Neural cell (in vitro differentiated cells): Measurements from ENCODE around the gene FGF21. TPM values are rescaled to one million over a fixed set of nuclear protein-coding genes. Genes with fewer than 3 reads are reported as not detected.
"Not testable (repeated sequence)": the region's sequence is repeated elsewhere in the genome, so short reads cannot be mapped to it uniquely, and the experiment has no call there.

Experiments
- H2AFZ ChIP-seq: fragments of 200-600, 300-800 bp; sonication (generic), shearing (Covaris generic); 2 replicates; pipeline ENCODE4 v1.6.0; 2014; ENCODE audit warnings: low read depth, mild to moderate bottlenecking, antibody characterized with exemption, low read length, moderate library complexity
- H3F3A ChIP-seq: fragments of 200-600 bp; shearing (Covaris generic); 2 replicates; pipeline ENCODE4 v1.6.1; 2016; ENCODE audit warnings: mild to moderate bottlenecking, moderate library complexity, mixed read lengths, antibody characterized with exemption, low read length; ENCODE audit not compliant: insufficient read depth, poor library complexity, severe bottlenecking
- H3K27ac ChIP-seq: fragments of 200-600, 300-800 bp; sonication (generic), shearing (Covaris generic); 2 replicates; pipeline ENCODE4 v1.5.1; 2014; ENCODE audit warnings: mild to moderate bottlenecking, low read length, moderate library complexity
- H3K27me3 ChIP-seq: fragments of 300-800, 200-600 bp; sonication (generic), shearing (Covaris generic); 2 replicates; pipeline ENCODE4 v1.6.0; 2014; ENCODE audit warnings: mild to moderate bottlenecking, low read depth, low read length, moderate library complexity; ENCODE audit not compliant: insufficient read depth
- H3K36me3 ChIP-seq: fragments of 300-800, 200-600 bp; sonication (generic), shearing (Covaris generic); 2 replicates; pipeline ENCODE4 v1.5.1; 2014; ENCODE audit warnings: mild to moderate bottlenecking, antibody characterized with exemption, low read length, moderate library complexity; ENCODE audit not compliant: insufficient read depth
- H3K4me2 ChIP-seq: fragments of 300-800, 200-600 bp; sonication (generic), shearing (Covaris generic); 2 replicates; pipeline ENCODE4 v1.6.0; 2014; ENCODE audit warnings: mild to moderate bottlenecking, low read length
- H3K4me3 ChIP-seq: fragments of 300-800, 200-600 bp; sonication (generic), shearing (Covaris generic); 2 replicates; pipeline ENCODE4 v1.5.1; 2014; ENCODE audit warnings: mild to moderate bottlenecking, low read length, moderate library complexity
- H3K79me2 ChIP-seq: fragments of 200-600 bp; shearing (Covaris generic); replicated peaks from 2 replicates; pipeline ENCODE4 v1.6.0; 2014; ENCODE audit warnings: mild to moderate bottlenecking, low read length, moderate library complexity; ENCODE audit not compliant: insufficient read depth
- H3K9ac ChIP-seq: fragments of 300-800, 200-600 bp; sonication (generic), shearing (Covaris generic); 2 replicates; pipeline ENCODE4 v1.6.1; 2016; ENCODE audit warnings: mild to moderate bottlenecking, low read length, mixed read lengths
- H3K9me2 ChIP-seq: fragments of 200-600 bp; shearing (Covaris generic); 2 replicates; pipeline ENCODE4 v1.6.1; 2016; ENCODE audit warnings: mild to moderate bottlenecking, low read length, mixed read lengths; ENCODE audit not compliant: insufficient read depth
- H3K9me3 ChIP-seq: fragments of 200-600, 300-800 bp; sonication (generic), shearing (Covaris generic); 2 replicates; pipeline ENCODE4 v1.6.1; 2016; ENCODE audit warnings: mild to moderate bottlenecking, mixed run types, low read length, moderate library complexity, mixed read lengths
- H4K20me1 ChIP-seq: fragments of 200-600 bp; shearing (Covaris generic); 2 replicates; pipeline ENCODE4 v1.6.1; 2016; ENCODE audit warnings: mild to moderate bottlenecking, mixed run types; ENCODE audit not compliant: insufficient read depth
- EP300 ChIP-seq: fragments of 450-650 bp; conservative IDR thresholded peaks from 2 replicates; pipeline ENCODE4 v1.6.1; 2014; ENCODE audit warnings: antibody characterized with exemption, mild to moderate bottlenecking, moderate library complexity; ENCODE audit not compliant: poor library complexity, severe bottlenecking
- EZH2 ChIP-seq: fragments of 200-600, 300-800 bp; shearing (Covaris generic), sonication (generic); IDR thresholded peaks from 2 replicates; pipeline ENCODE4 v1.6.1; 2014; ENCODE audit warnings: antibody characterized with exemption, low read length, borderline replicate concordance, mild to moderate bottlenecking; ENCODE audit not compliant: insufficient read depth, poor library complexity, severe bottlenecking
- MXI1 ChIP-seq: fragments of 450-650 bp; conservative IDR thresholded peaks from 2 replicates; pipeline ENCODE4 v1.6.1; 2014; ENCODE audit warnings: antibody characterized with exemption, mild to moderate bottlenecking; ENCODE audit not compliant: poor library complexity, severe bottlenecking
- POLR2AphosphoS5 ChIP-seq: IDR thresholded peaks from 2 replicates; pipeline ENCODE4 v1.6.1; 2012
- RAD21 ChIP-seq: fragments of 450-650 bp; conservative IDR thresholded peaks from 2 replicates; pipeline ENCODE4 v1.6.1; 2014; ENCODE audit warnings: antibody characterized with exemption, mild to moderate bottlenecking, moderate library complexity
- REST ChIP-seq: IDR thresholded peaks from 2 replicates; pipeline ENCODE4 v1.6.1; 2012; ENCODE audit warnings: borderline replicate concordance
- SMC3 ChIP-seq: fragments of 450-650 bp; conservative IDR thresholded peaks from 2 replicates; pipeline ENCODE4 v1.6.1; 2014; ENCODE audit warnings: antibody characterized with exemption, mild to moderate bottlenecking, moderate library complexity; ENCODE audit not compliant: poor library complexity
- TAF1 ChIP-seq: IDR thresholded peaks from 2 replicates; pipeline ENCODE4 v1.6.1; 2012; ENCODE audit warnings: low read depth
- polyA plus RNA-seq: library from polyadenylated mRNA; depleted of rRNA; stranded (reverse); fragments of >200 nt; gene quantifications from 2 replicates; pipeline ENCODE4 v1.2.3, GENCODE V29; 2014
- TF ChIP-seq, protein P1 (sequence below): fragments of 450-650 bp; IDR thresholded peaks from 2 replicates; pipeline ENCODE4 v1.5.1; 2014; ENCODE audit warnings: antibody characterized with exemption, mild to moderate bottlenecking, moderate library complexity; ENCODE audit not compliant: poor library complexity, severe bottlenecking

Gene FGF21
- polyA plus RNA-seq, 1 donor from 2014 or later: not detected

DNA sequence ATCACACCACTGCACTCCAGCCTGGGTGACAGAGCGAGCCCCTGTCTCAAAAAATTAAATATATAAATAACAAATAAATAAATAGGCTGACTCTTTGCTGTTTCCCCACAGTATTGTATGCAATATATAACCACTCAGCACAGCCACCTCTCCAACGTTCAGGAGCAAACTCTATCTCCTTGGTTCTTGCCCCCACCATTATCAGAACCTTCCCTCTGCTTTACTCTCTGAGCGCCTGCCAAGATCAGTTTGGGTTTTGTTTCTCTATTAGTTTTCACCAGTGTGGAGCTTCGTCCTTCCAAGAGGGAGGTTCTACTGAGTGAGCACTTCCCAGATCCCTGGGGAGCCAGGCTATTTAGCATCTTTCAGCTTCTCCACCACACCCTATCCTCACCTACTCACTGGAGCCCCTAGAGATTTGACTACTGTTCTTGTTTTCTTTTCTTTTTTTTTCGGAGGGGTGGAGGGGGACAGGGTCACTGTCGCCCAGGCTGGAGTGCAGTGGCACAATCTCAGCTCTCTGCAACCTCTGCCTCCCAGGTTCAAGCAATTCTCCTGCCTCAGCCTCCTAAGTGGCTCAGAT is 12.9 kb downstream of the FGF21 start:
- H3K27me3 ChIP-seq, H3K79me2 ChIP-seq, H3F3A ChIP-seq, H3K9me2 ChIP-seq, H3K36me3 ChIP-seq, H2AFZ ChIP-seq, H3K4me3 ChIP-seq, H3K4me2 ChIP-seq, H3K9me3 ChIP-seq, H3K27ac ChIP-seq, H4K20me1 ChIP-seq, H3K9ac ChIP-seq: not testable (repeated sequence)

GRCh38 chr19:48768994-48769713 is 13.8 kb downstream of the FGF21 start:
- Histone ChIP-seq H3K79me2 (no peaks in the 10 kb centered on the region), H3K4me2 (no peak overlapping the region), H3K27me3 (no peaks in the 10 kb centered on the region), H4K20me1 (no peaks in the 10 kb centered on the region), H3K36me3 (no peaks in the 10 kb centered on the region), H3K9me2 (no peaks in the 10 kb centered on the region), H3K9ac (no peak overlapping the region), H3K27ac (no peak overlapping the region), H3K9me3 (no peaks in the 10 kb centered on the region), H2AFZ (no peak overlapping the region), H3F3A (no peaks in the 10 kb centered on the region), H3K4me3 (no peak overlapping the region)
- TF ChIP-seq SMC3 (no peak), EZH2 (no peak), TAF1 (no peak), EP300 (no peak), RAD21 (no peak), REST (no peak), POLR2AphosphoS5 (no peak), MXI1 (no peak)
- TF ChIP-seq, protein P1, sequence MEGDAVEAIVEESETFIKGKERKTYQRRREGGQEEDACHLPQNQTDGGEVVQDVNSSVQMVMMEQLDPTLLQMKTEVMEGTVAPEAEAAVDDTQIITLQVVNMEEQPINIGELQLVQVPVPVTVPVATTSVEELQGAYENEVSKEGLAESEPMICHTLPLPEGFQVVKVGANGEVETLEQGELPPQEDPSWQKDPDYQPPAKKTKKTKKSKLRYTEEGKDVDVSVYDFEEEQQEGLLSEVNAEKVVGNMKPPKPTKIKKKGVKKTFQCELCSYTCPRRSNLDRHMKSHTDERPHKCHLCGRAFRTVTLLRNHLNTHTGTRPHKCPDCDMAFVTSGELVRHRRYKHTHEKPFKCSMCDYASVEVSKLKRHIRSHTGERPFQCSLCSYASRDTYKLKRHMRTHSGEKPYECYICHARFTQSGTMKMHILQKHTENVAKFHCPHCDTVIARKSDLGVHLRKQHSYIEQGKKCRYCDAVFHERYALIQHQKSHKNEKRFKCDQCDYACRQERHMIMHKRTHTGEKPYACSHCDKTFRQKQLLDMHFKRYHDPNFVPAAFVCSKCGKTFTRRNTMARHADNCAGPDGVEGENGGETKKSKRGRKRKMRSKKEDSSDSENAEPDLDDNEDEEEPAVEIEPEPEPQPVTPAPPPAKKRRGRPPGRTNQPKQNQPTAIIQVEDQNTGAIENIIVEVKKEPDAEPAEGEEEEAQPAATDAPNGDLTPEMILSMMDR: no peak
